ENCODE results near the gene DDOST.
"Not testable (repeated sequence)": the region's sequence is repeated elsewhere in the genome, so short reads cannot be mapped to it uniquely, and the experiment has no call there.

The DDOST gene

GRCh38 chr1:20689645-20690056 lies 28.5 kb upstream of the DDOST start:
- DNase-seq, result no peak

- no peak for DNase-seq
These were observed 25.9 kb upstream of the DDOST start for GRCh38 chr1:20686883-20687725.

- peak; percentile 10 for DNase-seq
These were observed 24.6 kb upstream of the DDOST start for GRCh38 chr1:20685741-20686140.

DNA sequence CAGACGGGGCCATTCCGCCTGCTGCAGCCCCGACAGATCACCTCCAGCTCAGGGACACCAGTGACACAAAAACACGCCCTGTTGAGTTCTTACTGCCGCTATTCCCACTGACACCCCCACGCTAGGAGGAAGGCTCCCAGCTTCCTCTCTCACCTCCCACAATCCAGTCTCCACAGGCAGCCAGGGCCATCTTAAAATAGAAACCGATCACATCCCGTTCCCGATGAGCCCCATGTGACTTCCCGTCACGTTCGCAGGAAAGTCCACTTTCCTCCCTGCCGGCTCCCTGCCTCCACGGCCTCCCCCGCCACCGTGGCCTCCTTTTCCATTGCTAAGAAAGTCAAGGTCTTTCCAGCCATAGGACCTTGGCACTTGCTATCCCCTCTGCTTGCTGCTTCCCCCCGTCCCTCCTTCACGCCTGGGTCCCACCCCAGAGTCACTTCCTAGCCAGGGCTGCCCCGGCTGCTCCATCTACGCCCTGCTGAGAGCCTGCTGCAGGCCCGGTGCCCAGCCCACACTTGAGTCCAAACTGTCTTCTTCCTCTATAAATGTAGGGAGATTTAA lies 24.0 kb upstream of the DDOST start:
- peak; percentile 36 for DNase-seq

DNA sequence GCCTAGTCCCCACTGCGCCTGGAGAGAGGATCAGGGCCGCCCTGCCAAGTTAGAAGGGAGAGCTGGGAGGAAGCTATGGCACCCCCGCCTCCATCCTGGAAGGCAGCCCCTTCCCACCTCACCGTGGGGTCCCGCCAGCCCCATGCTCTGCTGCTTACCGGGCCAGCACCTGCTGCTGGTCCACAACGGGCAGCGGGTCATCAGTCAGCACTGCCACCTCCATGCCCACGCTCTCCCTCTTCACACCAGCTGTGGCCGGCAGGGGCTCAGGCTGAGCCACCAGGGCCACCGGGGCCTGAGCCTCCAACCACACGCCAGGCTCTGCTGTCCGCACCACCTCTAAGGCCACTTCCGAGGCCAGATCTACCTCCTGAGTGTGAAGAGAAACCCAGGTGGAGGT lies 23.5 kb upstream of the DDOST start:
- no peak for DNase-seq

DNA sequence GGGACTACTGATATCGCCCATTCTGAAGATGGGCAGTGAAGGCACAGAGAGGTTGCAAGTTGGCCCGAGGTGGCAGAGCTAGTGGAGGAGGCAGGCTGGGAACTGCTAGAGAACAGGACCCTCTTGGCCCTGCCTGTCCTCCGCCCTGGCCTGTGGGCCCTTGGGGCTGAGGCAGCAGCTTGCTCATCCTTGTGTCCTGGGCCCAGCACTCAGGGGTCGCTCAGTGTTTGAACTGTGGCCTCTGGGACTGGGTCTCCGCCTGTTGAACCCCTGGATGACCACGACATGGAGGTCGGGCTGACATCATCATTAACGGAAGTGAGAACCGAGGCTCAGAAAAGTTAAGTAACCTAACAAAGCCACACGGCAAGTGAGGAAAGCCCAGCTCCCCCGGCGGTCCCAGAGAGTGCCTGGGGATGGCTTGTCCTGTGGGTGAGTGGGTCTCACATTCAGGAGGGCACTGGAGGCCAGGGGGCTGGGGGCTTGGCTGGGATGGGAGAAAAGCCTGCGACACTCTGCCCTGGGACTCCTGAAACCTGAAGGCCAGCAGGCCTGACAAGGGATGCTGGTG lies 23.0 kb upstream of the DDOST start:
- DNase-seq, result peak; percentile 14

DNA sequence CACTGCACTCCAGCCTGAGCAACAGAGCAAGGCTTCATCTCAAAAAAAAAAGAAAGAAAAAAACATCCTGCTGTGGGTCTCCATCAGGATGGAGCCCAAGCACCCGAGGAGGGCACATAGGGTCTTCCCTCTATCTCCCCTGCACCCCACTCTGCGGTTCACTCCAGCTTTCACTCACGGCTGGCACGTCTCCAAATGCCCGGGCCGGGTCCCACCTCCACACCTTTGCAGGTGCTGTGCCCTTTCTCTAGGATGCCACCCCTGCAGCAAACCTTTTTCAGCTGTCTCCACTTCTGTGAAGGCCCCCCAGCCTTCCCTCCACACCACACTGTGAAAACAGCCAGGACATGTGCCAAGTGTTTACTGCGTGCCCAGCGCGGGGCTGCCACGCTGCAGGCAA lies 22.4 kb upstream of the DDOST start:
- DNase-seq, result no peak

DNA sequence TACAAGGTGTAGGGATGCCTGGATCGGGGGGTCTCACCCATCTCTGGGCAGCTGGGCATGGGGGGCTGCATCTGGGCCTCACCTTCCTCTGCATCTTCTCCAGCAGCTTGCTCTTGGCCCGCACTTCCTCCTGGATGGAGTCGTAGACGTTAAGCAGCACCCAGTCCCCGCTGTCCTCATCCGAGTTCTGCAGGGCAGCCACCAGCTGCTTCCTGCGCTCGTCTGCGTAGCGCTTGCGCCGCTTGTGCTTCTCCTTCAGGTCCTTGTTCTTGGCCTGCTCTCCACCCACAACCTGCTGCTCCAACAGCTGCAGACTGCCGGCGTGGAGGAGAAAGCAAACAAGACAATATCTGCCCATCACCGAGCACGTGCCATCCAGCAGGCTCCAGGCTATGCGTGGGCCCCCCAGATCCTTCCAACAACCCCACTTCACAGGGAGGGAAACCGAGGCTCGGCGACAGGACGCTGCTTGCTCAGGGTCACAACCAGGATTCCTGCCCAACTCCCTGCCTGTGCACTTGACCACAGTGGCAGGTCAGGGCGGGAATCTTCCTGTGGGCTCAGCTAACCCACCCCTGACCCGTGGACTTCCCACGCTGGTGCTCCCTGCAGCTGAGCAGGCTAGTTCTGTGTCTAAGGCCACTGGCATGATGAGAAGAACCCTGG lies 21.5 kb upstream of the DDOST start:
- DNase-seq, result peak; percentile 30

- no peak for DNase-seq
These were observed 20.8 kb upstream of the DDOST start for GRCh38 chr1:20681999-20682398.

GRCh38 chr1:20680269-20680668 lies 19.1 kb upstream of the DDOST start:
- DNase-seq, result no peak

GRCh38 chr1:20678599-20678998 lies 17.4 kb upstream of the DDOST start:
- peak; percentile 29 for DNase-seq

DNA sequence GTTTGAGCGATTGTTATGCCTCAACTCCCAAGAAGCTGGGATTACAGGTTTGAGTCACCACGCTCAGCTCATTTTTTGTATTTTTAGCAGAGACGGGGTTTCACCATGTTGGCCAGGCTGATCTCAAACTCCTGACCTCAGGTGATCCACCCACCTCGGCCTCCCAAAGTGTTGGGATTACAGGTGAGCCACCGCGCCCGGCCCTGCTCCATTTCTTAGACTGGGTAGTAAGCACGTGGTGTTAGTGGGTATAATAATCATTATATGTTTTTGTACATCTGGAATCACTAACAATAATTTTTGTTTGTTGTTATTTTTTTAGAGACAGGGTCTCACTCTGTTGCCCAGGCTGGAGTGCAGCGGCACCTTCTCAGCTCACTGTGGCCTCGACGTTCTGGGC lies 12.5 kb upstream of the DDOST start:
- DNase-seq, result not testable (repeated sequence)

GRCh38 chr1:20672265-20672632 lies 11.1 kb upstream of the DDOST start:
- no peak for DNase-seq

DNA sequence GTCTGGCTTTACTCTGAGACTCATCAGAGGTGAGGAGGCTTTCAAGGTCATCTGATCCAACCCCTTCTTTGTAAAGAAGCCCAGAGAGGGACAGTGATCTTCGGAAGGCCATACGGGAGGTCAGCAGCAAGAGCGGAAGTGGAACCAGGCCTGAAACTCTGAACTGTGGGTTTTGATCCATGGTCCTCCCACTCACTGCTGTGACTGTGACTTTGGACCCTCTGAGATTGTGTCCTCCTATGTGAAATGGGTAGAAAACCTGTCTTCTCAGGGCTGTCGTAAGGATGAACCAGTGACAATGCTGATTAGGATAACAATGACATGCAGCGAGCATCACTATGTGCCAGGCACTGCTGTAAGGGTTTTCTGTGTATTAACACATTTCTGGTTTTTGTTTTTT lies 9.8 kb upstream of the DDOST start:
- no peak for DNase-seq

- no peak for DNase-seq
These were observed 7.4 kb upstream of the DDOST start for GRCh38 chr1:20668581-20668980.

- no peak for DNase-seq
These were observed 5.6 kb upstream of the DDOST start for GRCh38 chr1:20666804-20667203.

DNA sequence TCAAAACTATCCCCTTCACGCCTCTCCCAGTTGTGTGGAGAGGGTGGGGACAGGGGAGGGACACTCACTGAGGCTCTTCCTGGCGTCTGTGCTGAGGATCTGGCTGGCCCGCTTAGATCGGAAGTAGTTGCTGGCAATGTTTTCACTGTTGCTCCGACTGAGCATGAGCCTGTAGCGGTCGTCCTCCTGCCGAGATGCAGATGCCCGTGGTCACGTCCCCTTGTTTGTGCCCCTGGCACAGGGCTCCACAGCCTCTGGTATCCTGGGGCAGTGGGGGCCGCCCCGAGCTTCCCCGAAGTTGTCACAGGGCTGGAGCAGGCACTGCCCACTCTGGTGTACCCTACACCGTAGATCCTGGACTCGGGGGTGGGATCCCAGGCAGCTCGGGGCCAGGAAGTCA lies 5.0 kb upstream of the DDOST start:
- no peak for DNase-seq

GRCh38 chr1:20665726-20666125 lies 4.6 kb upstream of the DDOST start:
- DNase-seq, result peak; percentile 19

GRCh38 chr1:20663969-20664715 lies 3.0 kb upstream of the DDOST start:
- DNase-seq, result no peak

- no peak for DNase-seq
These were observed 2.2 kb upstream of the DDOST start for GRCh38 chr1:20663365-20663764.

DNA sequence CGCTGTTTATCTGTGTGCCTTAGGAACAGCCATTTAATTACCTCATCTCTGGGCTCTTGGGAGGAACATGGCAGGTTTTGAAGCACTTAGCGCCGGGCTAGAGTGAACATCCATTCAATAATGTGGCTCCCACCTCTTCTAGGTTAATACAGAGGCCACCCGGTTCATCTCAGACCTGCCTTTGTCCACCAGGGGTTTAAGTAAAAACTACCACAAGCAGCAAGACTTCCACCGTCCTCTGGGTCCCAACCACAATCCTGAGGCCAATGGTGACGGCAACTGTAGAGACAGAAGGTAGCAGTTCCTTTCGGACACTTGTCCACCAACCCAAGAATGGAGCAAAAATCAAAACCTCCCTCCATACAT lies 924 bp upstream of the DDOST start:
- DNase-seq, result no peak

DNA sequence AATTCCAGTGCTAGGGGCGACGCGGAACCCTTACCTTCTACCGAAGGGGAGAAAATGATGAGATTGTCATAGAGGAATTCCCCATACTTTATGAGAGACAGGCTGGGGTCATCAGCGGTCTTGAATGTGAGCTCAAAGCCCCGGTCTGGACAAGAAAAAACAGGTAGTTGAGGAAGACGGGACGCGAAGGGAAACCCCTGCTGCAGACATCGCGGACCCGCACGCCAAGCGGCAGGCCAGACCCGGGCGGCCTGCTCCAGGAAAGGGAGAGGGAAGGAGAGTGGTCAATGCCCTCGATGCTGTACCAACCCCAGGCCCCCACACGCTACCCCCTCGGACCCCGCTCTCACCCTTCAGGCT lies 342 bp downstream of the DDOST start:
- DNase-seq, result peak; percentile 32

DNA sequence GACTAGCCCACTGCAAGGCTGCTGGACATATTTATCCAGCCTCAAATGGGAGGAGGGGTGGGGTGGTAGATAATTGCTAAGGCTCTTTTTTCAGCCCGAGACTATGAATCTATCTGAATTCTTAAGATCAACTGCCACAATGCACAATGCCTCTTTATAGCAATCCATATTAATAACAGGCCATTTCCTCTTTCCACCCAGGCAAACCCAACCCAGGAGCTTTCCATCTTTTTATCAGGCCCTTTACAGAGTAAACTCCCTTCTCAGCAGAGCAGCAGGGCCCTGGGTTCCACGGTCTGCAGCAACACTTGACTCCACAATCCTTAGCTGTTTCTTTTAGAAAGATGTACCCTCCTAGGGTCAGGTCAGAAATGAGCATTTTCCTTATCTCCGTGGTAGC lies 806 bp downstream of the DDOST start:
- peak; percentile 22 for DNase-seq

Data from suppressor macrophage treated with lipopolysaccharide for 4 hours (primary cell).